ENCODE data around the gene TREML1.
"Not testable (repeated sequence)": the region's sequence is repeated elsewhere in the genome, so short reads cannot be mapped to it uniquely, and the experiment has no call there.

The TREML1 gene, protein sequence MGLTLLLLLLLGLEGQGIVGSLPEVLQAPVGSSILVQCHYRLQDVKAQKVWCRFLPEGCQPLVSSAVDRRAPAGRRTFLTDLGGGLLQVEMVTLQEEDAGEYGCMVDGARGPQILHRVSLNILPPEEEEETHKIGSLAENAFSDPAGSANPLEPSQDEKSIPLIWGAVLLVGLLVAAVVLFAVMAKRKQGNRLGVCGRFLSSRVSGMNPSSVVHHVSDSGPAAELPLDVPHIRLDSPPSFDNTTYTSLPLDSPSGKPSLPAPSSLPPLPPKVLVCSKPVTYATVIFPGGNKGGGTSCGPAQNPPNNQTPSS

DNA sequence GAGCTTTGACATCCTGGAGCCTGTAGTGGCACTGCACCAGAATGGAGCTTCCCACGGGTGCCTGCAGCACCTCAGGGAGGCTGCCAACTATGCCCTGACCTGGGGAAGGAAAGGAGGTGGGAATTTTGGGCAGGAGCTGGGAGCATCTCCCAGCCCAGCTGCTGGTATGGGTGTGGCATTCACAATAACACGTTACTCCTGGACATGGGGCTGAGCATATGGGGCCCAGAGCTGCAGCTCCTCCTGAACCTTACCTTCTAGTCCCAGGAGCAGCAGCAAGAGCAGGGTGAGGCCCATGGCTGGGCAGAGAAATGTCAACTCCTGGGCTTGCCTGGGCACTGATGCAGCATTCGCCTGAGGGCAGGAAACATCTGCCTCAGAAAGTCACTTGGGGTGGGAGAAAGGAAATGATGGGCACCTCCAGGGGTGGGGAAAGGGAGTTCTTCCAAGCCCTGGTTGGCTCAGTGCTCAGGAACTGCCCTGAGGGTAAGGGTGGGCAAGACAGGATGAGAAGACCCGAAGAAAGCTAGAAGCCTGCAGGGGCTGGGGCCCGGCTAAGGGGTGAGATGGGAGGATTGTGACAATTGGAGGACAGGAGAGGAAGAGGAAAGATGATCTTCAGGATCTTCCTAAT, at the start of gene TREML1:
TREML1 (minus strand) TSS at position 356 of the 634 bp plus-strand sequence; CDS start at position 297, 59 bp downstream.
- DNase-seq, result no peak

DNA sequence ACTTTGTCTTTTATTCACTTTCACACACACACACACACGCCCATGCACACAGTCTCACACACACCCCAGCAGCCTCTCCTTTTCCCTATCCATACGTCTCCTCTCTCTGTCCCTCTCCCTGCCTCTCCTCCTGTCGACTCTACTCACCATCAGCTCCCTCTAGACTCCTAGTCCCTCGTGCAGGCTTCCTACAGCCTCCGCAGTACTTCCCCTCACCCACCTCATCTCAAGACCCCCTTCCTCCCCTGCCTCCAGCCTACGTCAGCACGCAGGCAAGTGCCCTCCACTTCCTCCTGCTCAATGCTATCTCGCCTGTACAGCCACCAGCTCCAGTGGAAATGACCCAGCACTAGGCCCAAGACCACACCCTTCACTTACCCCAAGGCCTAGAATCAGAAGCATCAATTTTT, 47.6 kb upstream of the TREML1 start:
- Mint-ChIP-seq H3K9me3 (no peaks in the 10 kb centered on the region), H3K27me3 (no peaks in the 10 kb centered on the region), H3K4me3 (peak overlapping the region; percentile 74 to 86), H3K4me1 (peaks cover 55% of the 10 kb centered on the region), H3K27ac (peak overlapping the region; percentile 97 to 99)
- DNase-seq (no peak), ATAC-seq (no peak)

More for the DNA sequence above, at the start of gene TREML1:
- Mint-ChIP-seq H3K27me3 (peaks cover 6% of the 10 kb centered on the region), H3K4me1 (peaks cover 7% of the 10 kb centered on the region), H3K27ac (no peak within 1 kb of the TSS), H3K9me3 (no peaks in the 10 kb centered on the region), H3K4me3 (no peak within 1 kb of the TSS)
- no peak for ATAC-seq

DNA sequence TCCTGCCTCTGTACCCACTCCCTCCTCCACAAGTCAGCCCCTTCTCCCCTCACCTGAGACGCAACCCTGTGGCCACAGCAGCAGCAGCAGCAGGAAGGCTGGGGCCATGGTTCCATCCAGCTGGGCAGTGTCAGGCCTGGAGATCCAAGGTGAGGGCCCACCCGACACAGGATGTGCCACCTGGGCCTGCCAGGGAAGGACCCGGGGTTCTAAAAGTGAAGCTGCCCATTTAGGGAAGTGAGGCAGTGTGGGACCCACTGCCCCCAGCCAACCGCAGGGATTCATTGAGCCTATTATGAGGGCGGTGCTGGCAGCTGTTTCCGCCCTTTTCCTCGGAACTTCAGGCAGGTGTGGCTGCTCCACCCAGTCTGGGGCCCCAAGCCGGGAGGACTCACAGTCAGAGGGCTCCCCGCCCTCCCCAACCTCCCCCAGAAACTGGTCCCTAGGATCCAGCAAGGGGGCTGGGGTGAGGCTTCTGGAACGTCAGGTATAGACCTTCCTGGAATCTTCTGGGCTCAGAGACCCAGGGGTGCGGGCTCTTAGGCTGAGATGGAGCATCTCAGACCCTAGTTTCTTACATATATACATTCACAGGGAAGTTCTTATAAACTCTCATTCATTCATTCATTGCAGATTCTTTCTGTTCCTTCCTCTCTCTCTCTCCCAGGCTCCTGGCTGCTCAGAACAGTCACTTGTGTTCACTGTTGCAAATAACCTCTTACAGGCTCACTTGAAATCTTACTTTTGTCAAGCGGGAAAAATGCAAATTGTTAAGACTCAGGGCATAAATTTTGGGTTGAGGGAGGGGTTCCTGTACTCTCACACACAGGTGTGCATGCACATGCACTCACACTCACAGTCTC, 47.0 kb upstream of the TREML1 start, which contains the start of gene TREML2:
TREML2 (minus strand) TSS at position 249 of the 863 bp plus-strand sequence; CDS start at position 108, 141 bp downstream.
- H3K27me3 Mint-ChIP-seq, result no peaks in the 10 kb centered on the region
- peaks cover 58% of the 10 kb centered on the region for H3K4me1 Mint-ChIP-seq
- no peaks in the 10 kb centered on the region for H3K9me3 Mint-ChIP-seq
- H3K27ac Mint-ChIP-seq, result peak within 1 kb of the TSS; percentile 97 to 99
- peak; percentile 48 for ATAC-seq
- peak within 1 kb of the TSS; percentile 74 to 86 for H3K4me3 Mint-ChIP-seq
- peak; percentile 50 to 66 for DNase-seq

DNA sequence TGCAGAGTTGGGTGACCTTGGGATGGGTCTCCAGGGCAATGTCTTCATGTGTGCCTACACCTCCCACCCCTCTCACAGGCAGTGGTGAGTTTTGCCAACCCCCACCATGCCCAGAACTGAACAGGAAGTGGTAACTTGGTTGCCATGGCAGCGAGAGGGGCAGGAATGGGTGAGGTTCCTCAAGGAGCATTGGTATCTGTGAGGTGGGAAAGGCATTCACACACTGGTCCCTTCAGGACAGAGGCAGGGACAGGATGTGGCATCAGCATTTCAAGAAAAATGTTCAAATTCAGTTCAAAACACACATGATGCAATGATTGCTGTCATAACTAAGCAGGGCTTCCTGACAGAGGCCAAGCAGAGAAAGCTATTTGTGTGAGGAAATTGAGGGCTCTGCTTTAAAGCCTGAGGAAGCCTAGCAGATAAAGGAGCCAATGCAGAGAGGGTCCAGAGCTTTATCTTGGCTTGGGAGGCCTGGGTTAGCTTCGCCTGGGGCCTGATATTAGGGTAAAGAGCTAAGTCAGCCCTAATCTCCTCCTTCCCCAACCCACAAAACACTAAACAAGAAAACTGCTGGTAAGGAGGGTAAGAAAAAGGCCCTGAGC, 46.3 kb upstream of the TREML1 start:
- peak; percentile 72 for ATAC-seq
- peaks cover 65% of the 10 kb centered on the region for H3K4me1 Mint-ChIP-seq
- H3K27me3 Mint-ChIP-seq, result no peaks in the 10 kb centered on the region
- peak overlapping the region; percentile 97 to 99 for H3K27ac Mint-ChIP-seq
- H3K4me3 Mint-ChIP-seq, result peak overlapping the region; percentile 74 to 86
- DNase-seq, result peak; percentile 51 to 80
- no peaks in the 10 kb centered on the region for H3K9me3 Mint-ChIP-seq

DNA sequence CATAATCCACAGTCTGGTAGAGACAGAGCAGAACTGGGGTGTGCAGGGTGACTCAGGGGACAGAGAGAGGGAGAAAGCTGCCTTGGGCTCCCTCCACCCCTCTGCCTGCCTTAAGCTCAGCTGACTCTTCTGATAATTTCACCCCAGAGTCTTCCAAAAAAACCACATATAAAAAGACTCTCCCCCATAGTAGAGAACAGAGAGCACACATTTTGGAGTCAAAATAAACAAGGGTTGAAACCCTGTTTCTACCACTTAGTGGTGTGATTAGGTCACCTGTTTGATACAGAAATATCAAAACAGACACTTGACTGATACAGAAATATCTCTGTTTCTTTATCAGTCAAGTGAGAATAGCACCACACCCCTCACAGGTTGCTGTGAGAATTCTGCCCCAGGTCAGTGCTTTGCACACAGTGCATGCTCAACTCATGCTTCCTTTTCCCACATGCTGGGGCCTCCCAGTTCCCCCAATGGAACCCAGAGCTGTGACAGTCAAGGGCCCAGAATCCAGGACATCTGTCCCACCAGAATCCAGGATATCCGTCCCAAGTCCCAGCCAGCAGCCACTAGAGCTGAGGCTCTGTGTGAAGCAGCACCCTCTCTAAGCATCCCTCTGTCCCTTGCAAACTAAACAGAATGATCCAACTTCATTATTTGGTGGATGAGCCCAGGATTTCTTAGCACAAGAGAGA, 45.6 kb upstream of the TREML1 start:
- ATAC-seq, result peak; percentile 82
- H3K4me3 Mint-ChIP-seq, result peak overlapping the region; percentile 74 to 86
- no peaks in the 10 kb centered on the region for H3K27me3 Mint-ChIP-seq
- peak; percentile 26 to 58 for DNase-seq
- H3K9me3 Mint-ChIP-seq, result no peaks in the 10 kb centered on the region
- H3K27ac Mint-ChIP-seq, result peak overlapping the region; percentile 97 to 99
- H3K4me1 Mint-ChIP-seq, result peaks cover 72% of the 10 kb centered on the region

DNA sequence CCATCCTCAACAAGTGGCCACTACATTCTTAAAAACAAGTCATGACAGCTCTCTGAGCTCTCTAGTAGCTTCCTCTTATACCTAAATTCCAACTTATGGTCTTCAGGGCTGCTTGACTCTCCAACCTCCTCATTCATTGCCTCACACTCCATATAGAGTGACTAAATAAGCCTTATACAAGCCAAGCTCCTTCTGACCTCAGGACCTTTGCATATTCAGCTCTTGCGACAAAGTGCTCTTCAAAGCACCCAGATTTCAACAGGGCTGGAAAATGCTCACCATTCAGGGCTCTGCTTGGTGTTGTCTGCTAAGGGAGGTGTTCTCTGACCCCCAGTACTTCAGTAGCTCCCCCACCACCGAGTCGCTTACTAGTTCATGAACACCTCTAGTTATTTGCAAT, 43.1 kb upstream of the TREML1 start:
- H3K27me3 Mint-ChIP-seq, result no peaks in the 10 kb centered on the region
- no peak for DNase-seq
- no peak overlapping the region for H3K27ac Mint-ChIP-seq

DNA sequence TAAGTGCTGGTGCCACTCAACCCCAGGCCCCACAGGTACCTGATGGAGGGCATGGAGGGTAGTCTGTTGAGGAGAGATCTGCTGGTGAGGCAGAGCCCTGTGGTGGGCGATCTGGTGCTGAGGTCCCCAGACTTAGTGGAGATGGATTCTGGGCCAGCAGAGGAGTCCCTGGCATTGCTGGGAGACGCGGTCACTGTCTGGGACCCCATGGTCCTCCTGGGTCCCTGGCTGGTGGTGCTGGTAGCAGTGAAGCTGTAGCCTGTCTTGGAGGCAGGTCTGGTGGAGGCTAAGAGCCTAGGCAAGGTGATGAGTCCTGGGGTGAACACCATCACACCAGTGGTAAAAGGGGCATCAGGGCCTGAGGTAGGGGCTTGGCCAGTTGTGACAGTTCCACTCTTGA, 40.2 kb upstream of the TREML1 start:
- no peak for ATAC-seq
- Mint-ChIP-seq H3K9me3 (peaks cover 3 to 10% of the 10 kb centered on the region in 2 donors), H3K27me3 (no peaks in the 10 kb centered on the region), H3K4me3 (no peak overlapping the region), H3K27ac (peak overlapping the region in 1 of 2 donors; percentile 88), H3K4me1 (peaks cover 61% of the 10 kb centered on the region)
- no peak for DNase-seq

More for the DNA sequence above, 43.1 kb upstream of the TREML1 start:
- Mint-ChIP-seq H3K4me3 (no peak overlapping the region), H3K4me1 (peaks cover 85% of the 10 kb centered on the region), H3K9me3 (no peaks in the 10 kb centered on the region)
- no peak for ATAC-seq

DNA sequence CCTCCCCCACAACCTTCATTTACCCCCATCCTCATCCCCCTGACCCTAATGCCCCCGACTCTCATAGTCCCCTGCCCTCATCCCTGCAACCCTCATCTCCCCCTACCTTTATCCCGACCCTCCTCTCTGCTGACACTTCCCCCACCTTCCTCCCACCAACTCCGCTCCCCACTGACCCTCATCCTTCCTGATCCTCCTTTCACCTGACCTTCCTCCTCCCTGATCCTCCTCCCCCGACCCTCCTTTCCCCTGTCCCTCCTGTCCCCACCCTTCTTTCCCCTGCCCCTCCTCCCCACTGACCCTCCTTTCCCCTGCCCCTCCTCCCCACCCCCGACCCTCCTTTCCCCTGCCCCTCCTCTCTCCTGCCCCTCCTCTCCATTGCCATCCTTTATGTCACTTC, 39.7 kb upstream of the TREML1 start:
- Mint-ChIP-seq H3K9me3 (peaks cover 5 to 12% of the 10 kb centered on the region in 2 donors), H3K27me3 (no peaks in the 10 kb centered on the region), H3K4me3 (no peak overlapping the region), H3K27ac (peak overlapping the region in 1 of 2 donors; percentile 88), H3K4me1 (peaks cover 57% of the 10 kb centered on the region)
- DNase-seq (no peak), ATAC-seq (no peak)

DNA sequence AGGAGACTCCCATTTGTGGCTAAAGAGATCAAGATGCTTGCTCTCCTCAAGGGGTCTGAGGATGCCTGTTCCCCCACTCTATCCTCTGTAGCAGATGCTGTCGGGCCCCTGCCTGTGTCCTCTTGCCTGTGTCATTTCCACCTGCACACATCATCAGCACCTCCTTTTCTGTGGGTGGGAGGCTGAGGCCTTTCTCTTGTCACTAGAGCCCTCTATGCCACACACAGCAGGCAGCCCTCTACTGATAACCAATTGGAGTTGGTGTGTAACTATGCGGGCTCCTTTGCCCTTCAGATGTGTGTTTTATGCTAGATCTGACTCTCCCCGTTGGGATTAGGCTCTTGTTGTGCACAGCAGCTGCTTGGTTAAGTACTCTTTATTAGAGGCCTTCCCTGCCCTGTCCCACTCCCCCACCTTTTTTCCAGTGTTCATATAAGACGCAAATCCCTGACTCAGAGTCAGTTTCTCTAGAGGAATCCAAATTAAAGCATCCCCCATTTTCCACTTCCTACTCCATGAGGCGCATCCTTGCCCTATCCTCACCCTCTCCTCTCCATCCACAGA, 39.1 kb upstream of the TREML1 start:
- Mint-ChIP-seq H3K27ac (peak overlapping the region; percentile 4 to 34), H3K9me3 (peaks cover 5 to 12% of the 10 kb centered on the region in 2 donors), H3K4me3 (no peak overlapping the region), H3K27me3 (no peaks in the 10 kb centered on the region), H3K4me1 (peaks cover 57% of the 10 kb centered on the region)
- DNase-seq (no peak), ATAC-seq (peak; percentile 52)

DNA sequence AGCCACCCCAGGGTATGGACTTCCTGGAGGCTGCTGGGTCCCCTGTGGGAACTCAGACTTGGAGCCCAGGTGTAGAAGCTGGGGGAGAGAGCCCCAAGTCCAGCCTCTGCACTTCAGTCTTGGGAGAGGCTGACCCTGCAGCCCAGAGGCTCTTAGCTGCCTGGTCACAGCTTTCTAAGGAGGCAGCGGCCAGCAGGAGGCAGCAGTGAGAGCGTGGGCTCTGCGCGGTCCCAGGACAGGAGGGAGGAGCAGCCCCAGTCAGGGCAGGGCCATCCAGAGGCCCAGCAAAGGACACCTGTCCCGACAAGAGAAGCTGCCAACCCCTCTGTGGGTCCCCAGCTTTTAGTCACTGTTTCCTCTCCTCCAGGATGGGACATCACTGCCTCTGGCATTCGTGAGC, 37.4 kb upstream of the TREML1 start:
- Mint-ChIP-seq H3K4me3 (no peak overlapping the region), H3K27ac (no peak overlapping the region), H3K4me1 (peaks cover 52% of the 10 kb centered on the region), H3K27me3 (no peaks in the 10 kb centered on the region), H3K9me3 (peaks cover 5 to 12% of the 10 kb centered on the region in 2 donors)
- ATAC-seq (peak; percentile 52), DNase-seq (peak in 1 of 2 donors; percentile 35)

DNA sequence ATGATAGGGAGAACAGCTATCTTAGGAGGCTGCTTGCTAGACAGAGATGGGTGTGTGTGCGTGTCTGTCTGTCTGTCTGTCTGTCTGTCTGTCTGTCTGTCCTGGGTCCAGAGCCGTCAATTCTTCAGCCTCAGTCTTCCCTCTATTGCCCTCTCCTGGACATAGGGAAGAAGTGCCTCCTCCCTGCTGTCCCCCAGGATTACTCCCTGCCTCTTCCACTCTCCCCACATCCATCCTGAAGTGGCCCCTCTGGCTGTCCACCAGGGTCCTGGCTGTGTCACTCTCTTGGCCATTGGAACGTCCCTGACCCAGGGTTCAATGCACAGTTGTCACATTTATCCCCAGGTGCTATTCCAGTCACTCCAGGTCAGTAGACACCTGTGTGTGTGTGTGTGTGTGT, 36.6 kb upstream of the TREML1 start:
- Mint-ChIP-seq H3K9me3 (peaks cover 5 to 12% of the 10 kb centered on the region in 2 donors), H3K4me3 (no peak overlapping the region), H3K27ac (no peak overlapping the region), H3K4me1 (peaks cover 54% of the 10 kb centered on the region), H3K27me3 (no peaks in the 10 kb centered on the region)
- ATAC-seq, result no peak
- no peak for DNase-seq

DNA sequence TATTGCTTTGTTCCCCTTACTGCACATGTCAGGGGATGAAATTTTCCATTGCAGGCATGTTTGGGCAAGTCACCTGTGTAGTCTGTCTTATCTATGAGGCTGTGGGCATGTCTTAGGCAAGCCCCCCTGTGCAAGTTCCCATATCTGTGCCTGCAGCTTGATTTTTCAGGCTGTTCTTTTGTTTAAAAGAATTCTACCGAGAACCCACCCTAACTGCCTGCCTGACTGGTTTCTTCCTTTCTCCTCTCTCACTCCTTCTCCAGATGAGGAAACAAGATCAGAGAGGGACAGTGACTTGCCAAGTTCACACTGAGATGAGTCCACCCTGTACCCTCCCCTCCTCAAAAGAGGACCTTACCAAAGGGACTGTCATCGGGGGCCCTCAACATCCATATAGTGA, 35.8 kb upstream of the TREML1 start:
- Mint-ChIP-seq H3K27me3 (no peaks in the 10 kb centered on the region), H3K9me3 (peaks cover 5 to 12% of the 10 kb centered on the region in 2 donors), H3K4me1 (peaks cover 54% of the 10 kb centered on the region), H3K27ac (no peak overlapping the region), H3K4me3 (no peak overlapping the region)
- ATAC-seq, result no peak
- DNase-seq, result no peak

DNA sequence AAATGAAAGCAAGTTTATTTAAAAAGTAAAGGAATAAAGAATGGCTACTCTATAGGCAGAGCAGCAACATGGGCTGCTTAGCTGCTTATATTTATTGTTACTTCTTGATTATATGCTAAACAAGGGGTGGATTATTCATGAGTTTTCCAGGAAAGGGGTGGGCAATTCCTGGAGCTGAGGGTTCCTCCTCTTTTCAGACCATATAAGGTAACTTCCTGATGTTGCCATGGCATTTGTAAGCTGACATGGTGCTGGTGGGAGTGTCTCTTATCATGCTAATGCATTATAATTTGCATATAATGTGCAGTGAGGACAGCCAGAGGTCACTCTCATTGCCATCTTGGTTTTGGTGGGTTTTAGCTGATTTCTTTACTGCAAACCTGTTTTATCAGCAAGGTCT, 34.9 kb upstream of the TREML1 start:
- H3K27ac Mint-ChIP-seq, result not testable (repeated sequence)

More for the DNA sequence above, 34.9 kb upstream of the TREML1 start:
- peaks cover 44% of the 10 kb centered on the region for H3K4me1 Mint-ChIP-seq
- H3K9me3 Mint-ChIP-seq, result peaks cover 5 to 12% of the 10 kb centered on the region in 2 donors
- not testable (repeated sequence) for DNase-seq, H3K27me3 Mint-ChIP-seq, H3K4me3 Mint-ChIP-seq, ATAC-seq
